ENCODE data around the gene PLCB4. TPM values are rescaled to one million over a fixed set of nuclear protein-coding genes. Genes with fewer than 3 reads are reported as not detected.

PLCB4 gene
- total RNA-seq, 4 donors from 2014 or later = 20.6 to 45.9 (median 34.2) TPM

DNA sequence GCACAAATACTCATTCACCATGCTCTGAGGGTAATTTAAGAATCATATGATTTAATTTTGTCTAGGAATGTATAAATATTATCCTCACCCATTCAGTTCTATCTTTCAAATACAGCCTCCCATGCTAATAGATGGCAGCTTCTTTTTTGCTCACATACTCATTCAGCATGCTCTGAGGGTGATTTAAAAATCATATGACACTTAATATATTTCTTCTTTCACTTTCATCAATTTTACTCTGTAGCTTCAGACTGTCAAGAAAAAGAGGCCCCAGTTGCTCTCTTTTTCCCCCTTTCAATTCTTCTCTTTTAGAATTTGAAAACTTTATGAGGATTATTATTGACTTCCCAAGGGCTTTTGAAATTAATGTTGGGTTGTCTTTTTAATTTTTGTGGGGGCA, 283.9 kb downstream of the PLCB4 start:
- Histone ChIP-seq H3K9me3 (no peaks in the 10 kb centered on the region), H3K4me3 (no peak overlapping the region), H3K4me1 (peaks cover 0 to 12% (median 2%) of the 10 kb centered on the region in 4 donors), H3K27me3 (no peaks in the 10 kb centered on the region), H3K27ac (no peak overlapping the region), H3K36me3 (no peaks in the 10 kb centered on the region)
- TF ChIP-seq EP300 (IDR thresholded peaks at IDR 0.05; ENCODE audit: low read depth) (no peak), POLR2AphosphoS5 (IDR thresholded peaks at IDR 0.05) (no peak), POLR2A (IDR thresholded peaks at IDR 0.05) (no peak)
- TF ChIP-seq, protein P1, sequence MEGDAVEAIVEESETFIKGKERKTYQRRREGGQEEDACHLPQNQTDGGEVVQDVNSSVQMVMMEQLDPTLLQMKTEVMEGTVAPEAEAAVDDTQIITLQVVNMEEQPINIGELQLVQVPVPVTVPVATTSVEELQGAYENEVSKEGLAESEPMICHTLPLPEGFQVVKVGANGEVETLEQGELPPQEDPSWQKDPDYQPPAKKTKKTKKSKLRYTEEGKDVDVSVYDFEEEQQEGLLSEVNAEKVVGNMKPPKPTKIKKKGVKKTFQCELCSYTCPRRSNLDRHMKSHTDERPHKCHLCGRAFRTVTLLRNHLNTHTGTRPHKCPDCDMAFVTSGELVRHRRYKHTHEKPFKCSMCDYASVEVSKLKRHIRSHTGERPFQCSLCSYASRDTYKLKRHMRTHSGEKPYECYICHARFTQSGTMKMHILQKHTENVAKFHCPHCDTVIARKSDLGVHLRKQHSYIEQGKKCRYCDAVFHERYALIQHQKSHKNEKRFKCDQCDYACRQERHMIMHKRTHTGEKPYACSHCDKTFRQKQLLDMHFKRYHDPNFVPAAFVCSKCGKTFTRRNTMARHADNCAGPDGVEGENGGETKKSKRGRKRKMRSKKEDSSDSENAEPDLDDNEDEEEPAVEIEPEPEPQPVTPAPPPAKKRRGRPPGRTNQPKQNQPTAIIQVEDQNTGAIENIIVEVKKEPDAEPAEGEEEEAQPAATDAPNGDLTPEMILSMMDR (IDR thresholded peaks at IDR 0.05) = no peak
- DNase-seq = no peak
- intact Hi-C loops (cut with DNase I; ENCODE audit: low total_unique reads) (loop anchor here (10.0 kb wide), 1 partner anchor 558 kb away; no protein-coding TSS in a partner anchor), in situ Hi-C loops (cut with MboI; ENCODE audit: low pct_ligation_motif_present in 1 of 4, low pct_unique_long_range_greater_than_20kb in 1 of 4, low sequenced_read_pairs in 3 of 4) (loop anchor here in 3 of 4 donors (10.0 to 25.0 kb wide), 2 partner anchors 490 to 598 kb away; no protein-coding TSS in a partner anchor)

GRCh38 chr20:9353180-9353915, 284.5 kb downstream of the PLCB4 start:
- 43 to 79% methylated on average over 1 to 2 of the region's 2 CpGs for WGBS, 2 donors (ENCODE audit: low coverage in 1 of 2)
- Histone ChIP-seq H3K27me3 (no peaks in the 10 kb centered on the region), H3K9me3 (no peaks in the 10 kb centered on the region), H3K36me3 (no peaks in the 10 kb centered on the region), H3K4me1 (peaks cover 0 to 12% (median 2%) of the 10 kb centered on the region in 4 donors), H3K27ac (no peak overlapping the region), H3K4me3 (no peak overlapping the region)
- DNase-seq = no peak
- in situ Hi-C loops (cut with MboI; ENCODE audit: low pct_ligation_motif_present in 1 of 4, low pct_unique_long_range_greater_than_20kb in 1 of 4, low sequenced_read_pairs in 3 of 4) (loop anchor here in 3 of 4 donors (10.0 to 25.0 kb wide), 2 partner anchors 491 to 599 kb away; no protein-coding TSS in a partner anchor), intact Hi-C loops (cut with DNase I; ENCODE audit: low total_unique reads) (loop anchor here (10.0 kb wide), 1 partner anchor 559 kb away; no protein-coding TSS in a partner anchor)
- TF ChIP-seq POLR2A (IDR thresholded peaks at IDR 0.05) (no peak), EP300 (IDR thresholded peaks at IDR 0.05; ENCODE audit: low read depth) (no peak), POLR2AphosphoS5 (IDR thresholded peaks at IDR 0.05) (no peak)
- TF ChIP-seq, protein P1 (IDR thresholded peaks at IDR 0.05) = no peak

GRCh38 chr20:9353916-9354276, 285.0 kb downstream of the PLCB4 start:
- no peak for DNase-seq
- Histone ChIP-seq H3K4me1 (peaks cover 0 to 12% (median 2%) of the 10 kb centered on the region in 4 donors), H3K27me3 (no peaks in the 10 kb centered on the region), H3K36me3 (no peaks in the 10 kb centered on the region), H3K9me3 (no peaks in the 10 kb centered on the region), H3K27ac (no peak overlapping the region), H3K4me3 (no peak overlapping the region)
- intact Hi-C loops (cut with DNase I; ENCODE audit: low total_unique reads) (loop anchor here (10.0 kb wide), 1 partner anchor 559 kb away; no protein-coding TSS in a partner anchor), in situ Hi-C loops (cut with MboI; ENCODE audit: low pct_ligation_motif_present in 1 of 4, low pct_unique_long_range_greater_than_20kb in 1 of 4, low sequenced_read_pairs in 3 of 4) (loop anchor here in 3 of 4 donors (10.0 to 25.0 kb wide), 2 partner anchors 492 to 599 kb away; no protein-coding TSS in a partner anchor)
- WGBS, 2 donors (ENCODE audit: low coverage in 1 of 2) = 89 to 100% methylated on average over 1 of the region's 1 CpG
- TF ChIP-seq EP300 (IDR thresholded peaks at IDR 0.05; ENCODE audit: low read depth) = no peak

DNA sequence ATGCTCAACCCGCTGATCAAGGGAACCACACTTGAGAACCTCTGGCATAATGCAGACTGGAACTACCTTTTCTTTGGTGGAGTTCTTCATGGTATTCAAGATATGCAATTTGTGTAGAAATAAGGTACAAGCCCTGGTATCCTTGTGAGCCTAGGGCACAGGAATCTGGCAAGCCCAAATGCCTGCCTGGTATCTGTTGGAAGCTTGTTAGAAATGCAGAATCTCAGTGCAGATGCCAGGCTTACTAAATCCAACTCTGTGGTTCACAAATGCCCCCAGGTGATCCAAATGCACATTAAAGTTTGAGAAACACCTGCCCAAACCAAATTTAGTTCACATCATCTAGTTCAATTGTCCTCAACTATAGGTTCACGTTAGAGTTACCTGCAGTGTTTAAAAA, 285.7 kb downstream of the PLCB4 start:
- intact Hi-C loops (cut with DNase I; ENCODE audit: low total_unique reads) = loop anchor here (10.0 kb wide), 1 partner anchor 560 kb away; no protein-coding TSS in a partner anchor
- no peaks in the 10 kb centered on the region for H3K36me3 ChIP-seq
- H3K9me3 ChIP-seq = no peaks in the 10 kb centered on the region
- H3K4me1 ChIP-seq = peaks cover 0 to 15% (median 8%) of the 10 kb centered on the region in 4 donors
- WGBS, 2 donors (ENCODE audit: low coverage in 1 of 2) = 20 to 93% methylated on average over 1 to 2 of the region's 2 CpGs
- no peak overlapping the region for H3K27ac ChIP-seq
- no peaks in the 10 kb centered on the region for H3K27me3 ChIP-seq
- in situ Hi-C loops (cut with MboI; ENCODE audit: low pct_ligation_motif_present in 1 of 4, low pct_unique_long_range_greater_than_20kb in 1 of 4, low sequenced_read_pairs in 3 of 4) = loop anchor here in 3 of 4 donors (10.0 to 25.0 kb wide), 2 partner anchors 492 to 600 kb away; no protein-coding TSS in a partner anchor
- no peak for DNase-seq
- TF ChIP-seq POLR2AphosphoS5 (IDR thresholded peaks at IDR 0.05) = no peak
- TF ChIP-seq, protein P1 (IDR thresholded peaks at IDR 0.05) = no peak
- TF ChIP-seq EP300 (IDR thresholded peaks at IDR 0.05; ENCODE audit: low read depth) = no peak
- no peak for TF ChIP-seq POLR2A (IDR thresholded peaks at IDR 0.05)
- H3K4me3 ChIP-seq = no peak overlapping the region

All from transverse colon (tissue), 4 donors.